Spleen (tissue), 7 donors: ENCODE data around the gene SPIN2B.

Experiments used
- POLR2A ChIP-seq, 3 donors: fragments of 450-650 bp; IDR thresholded peaks; one replicate each; pipeline ENCODE4 v1.5.1; 2017; ENCODE audit warnings: antibody characterized with exemption in 3 of 3, mild to moderate bottlenecking in 1 of 3
- TF ChIP-seq, protein P1 (sequence below), 11 experiments: fragments of 200-600 bp in 7 of 11; fragments of 450-650 bp in 4 of 11; sonication (generic) in 4 of 11; IDR thresholded peaks in 8 of 11; conservative IDR thresholded peaks in 3 of 11; 1 replicate in 7 of 11; 2 replicates in 4 of 11; pipeline versions ENCODE4 v1.4.0 to v1.8.0; 2016 to 2021; ENCODE audit warnings: antibody characterized with exemption in 11 of 11, inconsistent platforms in 4 of 11, mild to moderate bottlenecking in 1 of 11
- donor health status: DM: no; HTN: no; CAD: no; lungs with moderate emphysema.
- donor health status: DM: no; HTN: no; CAD: no.
- donor health status: DM: no; HTN: no; CAD: no.

DNA sequence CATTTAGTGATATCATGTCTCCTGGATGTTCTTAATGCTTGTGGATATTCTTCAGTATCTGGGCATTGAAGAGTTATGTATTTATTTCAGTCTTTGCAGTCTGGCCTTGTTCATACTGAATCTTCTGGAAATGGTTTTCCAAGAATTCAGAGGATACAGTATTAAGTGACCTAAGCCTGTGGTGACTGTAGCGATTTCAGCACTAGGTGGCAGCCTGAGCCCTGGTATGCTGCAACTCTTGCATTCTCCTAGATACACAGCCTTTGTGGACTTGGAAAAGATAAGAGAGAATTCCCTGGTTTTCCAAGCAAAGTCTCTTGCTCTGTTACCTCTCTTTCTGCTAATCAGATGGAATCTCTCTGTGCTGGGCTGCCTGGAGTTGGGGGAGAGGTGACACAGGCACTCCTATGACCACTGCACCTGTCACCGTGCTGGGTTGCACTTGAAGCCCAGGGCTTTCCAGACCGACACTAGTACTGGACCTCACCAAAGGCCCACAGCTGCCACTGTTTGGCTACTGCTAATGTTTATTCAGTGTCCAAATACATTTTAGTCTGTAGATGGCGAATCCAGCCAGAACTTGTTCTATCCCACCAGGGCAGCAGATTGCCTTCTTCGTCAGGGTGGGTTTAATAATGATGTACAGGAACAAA, 35.2 kb upstream of the SPIN2B start:
- TF ChIP-seq, protein P1, sequence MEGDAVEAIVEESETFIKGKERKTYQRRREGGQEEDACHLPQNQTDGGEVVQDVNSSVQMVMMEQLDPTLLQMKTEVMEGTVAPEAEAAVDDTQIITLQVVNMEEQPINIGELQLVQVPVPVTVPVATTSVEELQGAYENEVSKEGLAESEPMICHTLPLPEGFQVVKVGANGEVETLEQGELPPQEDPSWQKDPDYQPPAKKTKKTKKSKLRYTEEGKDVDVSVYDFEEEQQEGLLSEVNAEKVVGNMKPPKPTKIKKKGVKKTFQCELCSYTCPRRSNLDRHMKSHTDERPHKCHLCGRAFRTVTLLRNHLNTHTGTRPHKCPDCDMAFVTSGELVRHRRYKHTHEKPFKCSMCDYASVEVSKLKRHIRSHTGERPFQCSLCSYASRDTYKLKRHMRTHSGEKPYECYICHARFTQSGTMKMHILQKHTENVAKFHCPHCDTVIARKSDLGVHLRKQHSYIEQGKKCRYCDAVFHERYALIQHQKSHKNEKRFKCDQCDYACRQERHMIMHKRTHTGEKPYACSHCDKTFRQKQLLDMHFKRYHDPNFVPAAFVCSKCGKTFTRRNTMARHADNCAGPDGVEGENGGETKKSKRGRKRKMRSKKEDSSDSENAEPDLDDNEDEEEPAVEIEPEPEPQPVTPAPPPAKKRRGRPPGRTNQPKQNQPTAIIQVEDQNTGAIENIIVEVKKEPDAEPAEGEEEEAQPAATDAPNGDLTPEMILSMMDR (IDR thresholded peaks at IDR 0.05 in 8 of 11, conservative IDR thresholded peaks at IDR 0.05 in 3 of 11): no peak
- TF ChIP-seq POLR2A (IDR thresholded peaks at IDR 0.05): no peak
